CD4-positive, alpha-beta T cell treated with Interleukin-4 for 1 hour (primary cell): ENCODE measurements around the gene HTR1E.
"Not testable (repeated sequence)": the region's sequence is repeated elsewhere in the genome, so short reads cannot be mapped to it uniquely, and the experiment has no call there.

Source experiments
- DNase-seq, 2 donors: peaks; one replicate each; pipeline ENCODE4 v3.0.0-alpha.2; 2020 to 2022

HTR1E gene

GRCh38 chr6:86937219-86938079, at the start of gene HTR1E:
Gene HTR1E (plus strand): TSS chr6:86937528. CDS start chr6:87015335, 77,807 bp downstream.
- DNase-seq: no peak

GRCh38 chr6:86888301-86888700, 49.0 kb upstream of the HTR1E start:
- no peak for DNase-seq

DNA sequence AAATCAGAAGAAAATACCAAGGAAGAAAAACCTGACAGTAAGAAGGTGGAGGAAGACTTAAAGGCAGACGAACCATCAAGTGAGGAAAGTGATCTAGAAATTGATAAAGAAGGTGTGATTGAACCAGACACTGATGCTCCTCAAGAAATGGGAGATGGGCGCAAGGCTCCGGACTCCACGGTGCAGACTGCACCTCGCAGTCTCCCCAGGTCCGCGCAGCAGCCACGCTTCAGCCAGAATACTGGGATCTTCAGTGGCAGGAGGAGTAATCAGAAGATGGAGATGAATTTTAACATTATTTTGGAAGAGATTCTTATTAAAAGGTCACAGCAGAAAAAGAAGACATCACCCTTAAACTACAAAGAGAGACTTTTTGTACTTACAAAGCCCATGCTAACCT, 40.1 kb upstream of the HTR1E start:
- not testable (repeated sequence) for DNase-seq

DNA sequence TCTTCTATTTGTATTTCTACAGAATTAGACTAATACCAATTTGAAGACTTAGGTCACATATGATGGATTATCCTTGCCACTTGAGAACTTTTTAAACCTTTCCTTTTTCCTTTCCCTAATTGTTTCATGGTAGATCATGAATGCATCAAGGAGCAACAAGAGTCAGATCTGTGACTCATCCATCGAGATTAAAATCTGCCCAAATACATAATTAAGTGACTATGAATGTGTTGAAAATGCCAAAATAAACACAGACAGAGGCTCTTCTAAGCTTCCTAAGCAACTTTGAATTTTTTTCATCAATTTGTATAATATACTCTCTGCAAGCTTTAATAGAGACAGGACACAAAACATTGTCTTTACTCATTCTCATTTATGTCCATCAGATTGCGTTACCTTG, 23.5 kb upstream of the HTR1E start:
- DNase-seq: no peak

- DNase-seq: no peak
Measured at GRCh38 chr6:86916393-86916792, 20.9 kb upstream of the HTR1E start.

DNA sequence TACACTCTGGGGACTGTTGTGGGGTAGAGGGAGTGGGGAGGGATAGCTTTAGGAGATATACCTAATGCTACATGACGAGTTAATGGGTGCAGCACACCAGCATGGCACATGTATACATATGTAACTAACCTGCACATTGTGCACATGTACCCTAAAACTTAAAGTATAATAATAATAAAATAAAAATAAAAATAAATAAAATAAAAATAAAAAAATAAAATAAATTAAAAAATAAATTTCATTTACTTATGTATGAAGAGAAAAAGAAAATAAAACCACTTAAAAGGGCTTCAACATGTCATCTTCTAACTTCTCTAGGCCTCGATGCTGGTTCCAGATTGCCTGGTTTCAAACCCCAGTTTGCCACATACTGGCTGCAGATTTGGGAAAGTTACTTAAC, 10.2 kb upstream of the HTR1E start:
- DNase-seq: not testable (repeated sequence)

DNA sequence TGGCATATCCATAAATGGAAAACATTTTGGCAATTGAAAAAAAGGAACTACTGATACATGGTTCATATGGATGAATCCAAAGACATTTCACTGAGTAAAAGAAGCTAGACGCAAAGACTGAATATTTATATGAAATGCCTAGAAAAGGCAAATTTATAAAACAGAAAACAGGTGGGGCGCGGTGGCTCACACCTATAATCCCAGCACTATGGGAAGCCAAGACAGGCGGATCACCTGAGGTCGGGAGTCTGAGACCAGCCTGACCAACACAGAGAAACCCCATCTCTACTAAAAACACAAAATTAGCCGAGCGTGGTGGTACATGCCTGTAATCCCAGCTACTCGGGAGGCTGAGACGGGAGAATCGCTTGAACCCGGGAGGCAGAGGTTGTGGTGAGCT, 9.5 kb upstream of the HTR1E start:
- DNase-seq: not testable (repeated sequence)

- DNase-seq: no peak
Measured at GRCh38 chr6:86934365-86934764, 3.0 kb upstream of the HTR1E start.

- DNase-seq: no peak
Measured at GRCh38 chr6:86936834-86937218, 502 bp upstream of the HTR1E start.

DNA sequence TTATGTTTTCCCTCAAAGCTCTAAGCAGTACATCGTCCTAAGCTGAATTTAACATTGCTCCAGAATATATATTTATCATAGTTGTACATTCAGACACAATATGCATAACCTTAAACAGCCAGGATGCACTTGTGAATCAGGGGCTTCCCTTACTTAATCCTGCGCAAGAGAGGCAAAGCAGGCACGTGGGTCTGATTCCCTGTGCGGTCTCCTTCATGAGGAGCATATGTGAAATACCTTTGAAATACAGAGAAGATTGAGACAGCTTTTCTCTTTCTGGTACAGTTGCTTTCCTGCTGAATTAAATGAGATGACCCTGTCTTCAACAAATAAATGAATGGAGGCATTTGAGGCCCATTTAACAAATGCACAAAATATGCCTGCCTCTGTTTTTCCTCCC, 1.5 kb downstream of the HTR1E start:
- DNase-seq: no peak

DNA sequence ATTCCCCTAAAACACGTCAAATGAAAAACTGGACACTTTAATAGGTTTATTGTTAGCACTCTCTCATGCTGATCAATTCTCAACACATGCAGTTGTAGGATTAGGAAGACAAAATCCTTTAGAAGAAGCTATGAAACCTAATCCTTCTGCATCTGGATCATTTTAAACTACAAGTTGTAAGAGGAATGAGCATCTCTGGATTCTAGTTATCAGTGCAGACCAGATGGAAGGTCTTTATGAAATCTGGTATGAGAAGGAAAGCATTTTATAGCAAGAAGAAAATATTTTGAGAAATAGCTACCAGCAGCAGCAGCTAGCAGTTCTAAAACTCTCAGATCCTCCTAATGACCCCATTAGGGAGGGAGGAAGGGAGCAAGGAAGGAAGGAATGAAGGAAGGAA, 4.1 kb downstream of the HTR1E start:
- no peak for DNase-seq

DNA sequence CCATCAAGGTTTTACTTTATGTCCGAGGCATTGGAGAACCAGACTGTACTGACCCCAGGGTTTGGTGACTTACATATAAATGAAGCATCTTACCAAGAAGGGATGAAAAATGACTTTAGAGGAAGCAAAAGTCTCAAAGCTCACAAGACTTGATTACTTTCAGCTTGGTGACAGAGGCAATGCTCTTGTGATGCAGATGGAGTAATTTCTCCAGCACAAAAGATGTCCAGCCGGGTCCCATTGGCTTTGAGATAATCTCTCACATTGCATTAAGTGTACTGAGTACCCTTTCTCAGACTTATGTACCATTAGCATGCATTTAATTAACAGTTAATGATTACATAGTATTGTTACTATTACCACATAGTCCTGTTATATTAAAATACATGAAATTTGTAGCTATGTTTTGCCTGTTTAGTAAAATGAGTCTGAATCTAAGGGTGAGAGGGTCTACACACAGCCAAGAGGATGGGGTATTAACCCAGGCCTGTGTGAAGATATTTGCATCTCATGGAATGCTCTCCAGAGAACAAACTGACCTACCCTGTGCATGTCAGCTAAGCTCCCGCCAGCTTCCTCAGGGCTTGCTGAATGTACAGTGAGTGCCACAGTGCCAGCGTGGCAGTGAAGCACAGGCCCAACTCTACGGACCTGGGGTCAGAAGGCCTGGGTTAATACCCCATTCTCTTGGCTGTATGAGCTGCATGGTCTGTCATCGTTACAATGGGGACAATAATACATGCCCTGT, 5.6 kb downstream of the HTR1E start:
- no peak for DNase-seq

DNA sequence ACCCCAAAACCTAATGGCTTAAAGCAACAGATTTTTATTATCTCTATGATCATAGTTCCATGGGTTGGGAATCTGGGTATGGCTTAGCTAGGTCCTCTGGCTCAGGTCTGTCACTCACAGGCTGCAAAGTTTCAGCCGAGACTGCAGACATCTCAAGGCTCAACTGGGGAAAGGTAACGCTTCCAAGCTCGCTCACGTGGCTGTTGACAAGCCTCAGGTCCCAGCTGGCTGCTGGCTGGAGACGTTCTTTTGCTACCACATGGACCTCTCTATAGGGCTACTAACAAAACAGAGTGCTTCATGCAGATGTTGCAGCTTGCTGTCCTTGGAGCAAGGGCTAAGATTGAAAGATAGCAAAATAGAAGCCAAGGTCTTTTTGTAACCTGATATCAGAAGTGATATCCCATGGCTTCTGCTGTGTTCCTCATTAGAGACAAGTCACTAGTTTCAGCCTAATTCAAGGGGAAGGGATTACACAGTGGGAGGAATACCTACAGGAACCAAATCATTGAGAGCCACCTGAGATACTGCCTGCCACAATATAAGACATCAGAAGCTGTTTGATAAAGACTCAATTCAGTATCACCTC, 6.6 kb downstream of the HTR1E start:
- DNase-seq: no peak

- DNase-seq: no peak
Measured at GRCh38 chr6:86949771-86950170, 12.4 kb downstream of the HTR1E start.

DNA sequence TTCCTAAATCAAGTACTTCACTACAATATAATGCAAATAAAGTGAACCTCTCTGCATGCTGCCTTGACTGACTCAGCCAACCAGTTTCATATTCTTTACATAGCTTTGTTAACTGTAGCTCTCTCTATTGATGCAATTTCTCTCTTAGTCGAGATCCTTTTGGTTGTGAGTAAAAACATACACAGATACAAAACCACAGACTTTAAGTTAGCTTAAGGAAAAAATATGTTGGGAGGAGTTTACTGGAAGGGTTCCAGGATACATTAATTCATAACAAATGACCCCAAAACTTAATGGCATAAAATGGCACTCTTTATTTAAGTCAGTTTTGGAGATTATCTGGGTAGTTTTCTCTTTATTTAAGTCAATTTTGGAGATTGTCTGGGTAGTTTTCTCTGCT, 15.7 kb downstream of the HTR1E start:
- DNase-seq: no peak

- no peak for DNase-seq
Measured at GRCh38 chr6:86959656-86960055, 22.3 kb downstream of the HTR1E start.

GRCh38 chr6:86961455-86962200, 24.3 kb downstream of the HTR1E start:
- DNase-seq: no peak

- no peak for DNase-seq
Measured at GRCh38 chr6:86963352-86963751, 26.0 kb downstream of the HTR1E start.

- no peak for DNase-seq
Measured at GRCh38 chr6:86964029-86964579, 26.8 kb downstream of the HTR1E start.

DNA sequence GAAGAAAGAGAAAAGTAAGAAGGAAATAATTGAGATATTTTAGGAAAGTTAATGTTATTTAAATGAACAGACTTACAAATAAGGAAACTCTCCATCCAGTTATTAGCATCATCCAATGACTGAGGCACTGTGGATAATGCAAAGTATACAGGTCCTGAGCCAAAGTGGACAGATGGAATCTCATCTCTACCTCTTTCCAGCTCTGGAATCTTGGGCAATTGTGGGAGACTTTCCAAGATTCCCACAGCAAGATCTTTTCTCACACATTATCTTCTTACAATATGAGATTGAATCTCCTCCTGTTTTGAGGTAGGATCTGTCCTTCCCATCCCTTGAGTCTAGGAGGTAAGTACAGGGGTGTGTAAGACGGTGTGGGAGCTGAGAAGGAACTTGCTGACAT, 28.9 kb downstream of the HTR1E start:
- DNase-seq: no peak

GRCh38 chr6:86969573-86969972, 32.2 kb downstream of the HTR1E start:
- no peak for DNase-seq

DNA sequence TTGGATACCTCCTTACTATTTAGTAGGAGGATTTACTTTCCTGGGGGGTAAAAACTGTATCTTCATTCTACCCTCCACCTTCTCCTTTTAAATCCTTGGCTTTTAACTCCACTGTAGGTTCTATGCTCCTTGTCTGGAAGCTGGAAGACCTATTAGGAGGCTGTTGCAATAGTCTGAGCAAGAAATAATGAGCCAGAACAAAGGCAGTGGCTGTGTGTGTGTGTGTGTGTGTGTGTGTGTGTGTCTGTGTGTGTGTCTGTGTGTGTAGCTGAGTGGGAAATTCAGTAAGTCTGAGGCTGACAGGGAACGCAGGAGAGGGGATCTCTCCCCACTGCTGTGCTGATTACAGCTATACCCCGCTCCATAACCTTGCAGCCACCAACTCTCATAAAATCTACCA, 35.8 kb downstream of the HTR1E start:
- DNase-seq: no peak

DNA sequence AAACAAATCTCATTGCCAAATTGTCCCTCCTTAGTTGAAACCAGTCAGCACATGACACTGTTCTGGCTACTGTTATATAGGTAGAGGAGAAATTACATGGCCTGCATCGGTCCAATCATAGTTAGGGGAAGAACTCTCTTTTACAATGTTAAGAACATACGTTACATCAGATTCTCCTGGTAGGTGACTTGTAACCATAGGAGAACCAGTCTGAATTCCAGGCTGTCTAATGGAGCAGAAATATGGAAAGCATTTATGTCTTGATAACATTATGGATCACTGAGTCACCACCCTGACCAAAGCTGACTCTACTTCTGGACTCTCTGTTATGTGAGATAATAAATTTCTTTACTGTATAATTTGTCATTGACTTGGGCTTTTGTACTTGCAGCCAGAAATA, 40.9 kb downstream of the HTR1E start:
- no peak for DNase-seq
